Dedifferentiated amniotic fluid mesenchymal stem cell (primary cell): ENCODE data around the gene HES7.

Experiments
- DNase-seq: peaks from one replicate; pipeline ENCODE4 v3.0.0-alpha.2; 2016; ENCODE audit errors: extremely low spot score

Gene HES7

DNA sequence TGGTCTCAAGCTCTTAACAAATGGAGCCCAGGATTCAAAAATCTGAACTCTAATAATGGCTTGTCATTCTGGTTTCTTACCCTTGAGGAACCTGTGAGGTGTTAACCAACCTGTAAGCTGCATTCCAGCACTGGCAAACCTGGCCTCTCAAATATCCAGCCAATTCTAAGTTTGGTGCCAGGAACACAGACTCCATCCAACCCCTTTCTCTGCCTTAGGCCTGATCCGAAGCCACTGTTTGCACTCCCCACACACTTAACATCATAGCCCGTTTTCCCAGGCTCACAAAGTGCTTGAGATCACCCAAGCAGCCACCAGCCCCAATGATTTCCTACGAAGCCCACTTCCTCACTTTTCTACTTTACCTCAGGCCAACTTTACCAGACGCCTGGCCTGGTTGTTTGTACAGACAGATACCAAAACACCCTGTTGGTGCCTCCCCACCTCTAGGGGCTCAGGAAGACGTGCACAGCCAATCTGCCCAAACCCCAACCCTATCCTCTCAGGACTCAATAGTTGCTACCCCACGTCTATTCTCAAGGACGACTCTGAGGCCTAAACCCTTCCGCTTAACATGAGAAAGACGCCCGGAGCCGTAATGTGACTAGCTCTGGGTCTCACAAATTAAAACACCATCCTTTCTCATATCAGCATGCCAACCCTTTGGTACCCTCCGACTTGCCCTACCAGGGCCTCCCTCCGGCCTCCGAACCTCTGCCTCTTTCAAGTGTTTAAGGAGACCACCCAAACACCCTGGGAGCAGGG, 31.5 kb upstream of the HES7 start:
- no peak for DNase-seq

- no peak for DNase-seq
Observed at GRCh38 chr17:8154608-8155155, 30.8 kb upstream of the HES7 start.

GRCh38 chr17:8153957-8154607, 30.2 kb upstream of the HES7 start:
- DNase-seq, result peak; percentile 98

GRCh38 chr17:8153525-8153956, 29.6 kb upstream of the HES7 start:
- DNase-seq, result peak; percentile 85

DNA sequence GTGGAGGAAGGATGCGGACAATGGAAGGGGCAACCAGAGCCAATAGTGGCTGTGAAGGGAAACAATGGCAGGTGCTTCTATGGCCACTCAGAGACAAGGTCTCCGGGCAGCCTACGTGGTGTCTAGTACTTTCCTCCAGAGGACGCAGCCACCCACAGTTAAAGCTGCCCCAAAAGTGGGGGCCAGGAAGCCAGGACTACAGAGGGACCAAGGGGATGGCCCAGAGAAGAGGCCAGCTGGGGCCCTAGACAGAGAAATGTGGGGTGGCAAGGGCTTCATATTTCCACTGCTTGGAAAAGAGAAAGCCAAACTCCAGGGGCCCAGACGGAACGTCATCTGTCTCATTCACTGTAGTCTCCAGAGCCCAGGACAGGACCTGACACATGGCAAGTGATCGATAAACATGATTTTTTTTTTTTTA, 29.1 kb upstream of the HES7 start:
- DNase-seq, result no peak

- peak; percentile 82 for DNase-seq
Observed at GRCh38 chr17:8152112-8152775, 28.3 kb upstream of the HES7 start, which contains the start of gene PER1. PER1 (minus strand) TSS chr17:8152404; CDS start chr17:8150706, 1,698 bp downstream.

DNA sequence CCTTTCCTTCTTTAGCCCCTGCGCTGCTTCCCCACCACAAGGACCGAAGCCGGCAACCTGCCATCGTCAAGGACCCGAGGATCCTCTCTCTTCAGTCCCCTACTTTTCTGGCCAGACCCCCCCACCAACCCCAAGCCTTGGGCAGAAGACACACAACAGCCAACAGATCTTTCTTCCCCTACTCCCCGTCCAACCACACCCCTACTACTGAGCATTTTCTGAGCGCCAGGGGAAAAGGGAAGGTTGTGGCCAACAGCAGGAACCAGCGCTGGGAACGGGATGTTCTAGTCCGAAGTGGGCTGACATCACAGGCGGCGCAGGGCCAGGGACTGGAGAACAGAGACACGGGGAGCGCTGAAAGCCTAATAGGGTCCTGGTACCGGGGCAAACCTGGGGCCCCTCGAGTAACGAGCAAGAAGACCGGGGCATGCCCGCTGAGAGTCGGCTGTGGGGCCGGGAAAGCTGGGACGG, 27.8 kb upstream of the HES7 start:
- peak; percentile 63 for DNase-seq

DNA sequence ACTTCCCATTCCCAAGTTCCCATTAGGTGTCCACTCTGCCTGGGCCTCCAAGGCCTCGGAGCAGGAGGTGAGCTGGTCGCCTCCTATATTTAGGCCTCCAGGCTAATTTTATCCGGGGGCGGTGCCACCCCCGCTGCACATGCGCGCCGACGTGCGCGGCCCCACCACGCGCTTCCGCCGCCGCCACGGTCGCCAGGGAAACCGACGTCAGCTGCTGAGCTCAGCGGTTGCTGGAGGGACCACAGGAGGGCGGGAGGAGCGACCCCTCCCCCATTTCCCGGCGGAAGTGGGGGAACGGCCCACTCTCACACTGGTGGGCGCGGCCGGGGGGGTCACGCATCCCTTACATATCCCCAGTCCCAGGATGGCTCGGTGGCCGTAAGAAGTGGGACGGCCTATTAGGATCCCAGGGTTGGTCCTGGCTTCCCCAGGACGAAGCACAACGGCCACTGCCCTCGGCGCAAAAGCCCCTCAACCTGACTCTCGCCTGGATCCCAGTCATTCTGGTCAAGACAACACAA, 27.3 kb upstream of the HES7 start:
- peak; percentile 61 for DNase-seq

DNA sequence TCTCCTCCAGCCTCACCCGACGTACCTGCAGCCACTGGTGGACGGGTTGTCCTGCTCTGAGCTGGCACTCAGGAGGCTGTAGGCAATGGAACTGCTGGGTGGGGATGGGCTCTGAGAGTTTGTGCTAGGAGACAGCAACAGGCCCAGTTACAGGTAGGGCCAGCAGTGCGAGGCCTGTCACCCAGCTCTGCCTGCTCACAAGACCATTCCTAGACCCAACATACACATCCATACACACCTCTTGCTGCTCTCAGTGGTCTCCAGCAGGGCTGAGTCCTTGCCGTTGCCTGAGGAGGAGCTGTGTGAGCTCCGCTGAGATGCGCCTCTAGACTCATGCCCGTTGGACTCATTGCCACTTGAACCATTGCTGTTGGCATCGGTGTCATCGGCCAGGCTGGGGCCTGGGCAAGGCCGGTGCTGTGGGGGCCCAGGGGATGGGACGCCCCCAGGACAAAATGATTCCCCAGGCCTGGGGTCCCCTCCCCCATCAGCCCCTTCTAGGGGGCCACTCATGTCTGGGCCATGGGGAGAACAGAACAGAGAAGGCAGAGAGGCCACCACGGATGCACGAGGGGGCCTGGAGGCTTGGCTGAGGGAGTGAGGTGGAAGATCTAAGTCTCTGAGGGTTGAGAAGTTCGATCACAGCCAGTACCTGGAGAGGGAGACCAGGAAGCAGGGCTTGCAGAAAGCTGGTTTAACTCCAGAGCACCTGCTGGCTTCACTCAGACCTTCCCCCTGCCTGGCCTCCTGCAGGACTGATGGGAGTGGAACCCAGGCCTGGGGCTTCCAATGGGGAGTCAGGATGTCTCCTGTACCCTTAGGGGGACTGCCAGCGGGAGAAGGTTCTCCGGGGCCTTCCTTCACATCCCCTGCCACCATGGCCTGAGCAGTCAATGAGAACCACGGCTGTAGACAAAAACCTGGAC, 26.6 kb upstream of the HES7 start:
- no peak for DNase-seq

DNA sequence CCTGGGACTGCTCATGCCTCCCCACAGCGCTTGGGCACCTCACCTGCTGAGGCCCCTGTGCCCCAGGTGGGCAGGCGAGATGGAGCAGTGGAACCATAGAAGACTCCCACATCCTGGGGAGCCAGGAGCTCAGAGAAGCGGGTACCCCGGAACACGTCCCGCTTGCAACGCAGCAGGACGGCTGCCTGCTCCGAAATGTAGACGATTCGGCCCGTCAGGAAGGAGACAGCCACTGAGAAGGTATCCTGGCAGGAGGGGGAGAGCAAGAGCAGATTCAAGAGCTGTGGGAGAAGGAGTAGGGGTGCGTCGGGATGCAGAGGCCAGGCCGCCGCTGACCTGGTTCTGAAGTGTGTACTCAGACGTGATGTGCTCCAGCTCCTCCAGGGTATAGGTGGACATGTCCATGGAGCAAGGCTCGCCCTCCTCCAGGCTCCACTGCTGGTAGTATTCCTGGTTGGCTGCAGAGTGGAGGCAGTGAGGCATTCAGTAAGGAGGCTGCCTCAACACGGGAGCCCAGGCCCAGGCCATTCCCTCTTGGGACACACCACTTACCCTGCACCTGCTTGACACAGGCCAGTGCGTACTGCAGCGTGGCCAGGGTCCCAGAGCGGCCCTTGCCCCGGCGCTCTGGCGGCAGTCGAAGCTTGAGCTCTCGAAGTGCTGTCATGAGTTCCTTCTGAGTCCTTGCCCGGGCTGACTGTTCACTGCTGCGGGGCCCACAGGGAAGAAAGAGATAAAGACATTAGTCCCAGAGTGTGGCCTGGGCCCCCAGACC, 25.7 kb upstream of the HES7 start:
- no peak for DNase-seq

DNA sequence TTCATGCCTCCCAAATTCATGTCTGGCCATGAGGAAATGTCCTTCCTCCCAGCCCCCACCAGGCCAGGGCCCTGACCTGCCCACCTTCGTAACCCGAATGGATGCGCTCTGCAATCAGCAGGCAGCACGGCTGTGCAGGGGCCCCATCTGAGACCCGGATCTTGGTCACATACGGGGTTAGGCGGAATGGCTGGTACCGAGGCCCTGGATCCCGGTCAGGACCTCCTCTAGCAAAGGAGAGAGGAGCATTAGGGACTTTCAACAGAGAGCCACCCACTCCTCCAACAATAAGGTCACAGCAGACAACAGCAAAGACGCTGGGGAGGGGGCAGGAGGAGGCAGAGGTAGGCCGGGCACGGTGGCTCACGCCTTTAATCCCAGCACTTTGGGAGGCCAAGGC, 24.7 kb upstream of the HES7 start:
- no peak for DNase-seq

DNA sequence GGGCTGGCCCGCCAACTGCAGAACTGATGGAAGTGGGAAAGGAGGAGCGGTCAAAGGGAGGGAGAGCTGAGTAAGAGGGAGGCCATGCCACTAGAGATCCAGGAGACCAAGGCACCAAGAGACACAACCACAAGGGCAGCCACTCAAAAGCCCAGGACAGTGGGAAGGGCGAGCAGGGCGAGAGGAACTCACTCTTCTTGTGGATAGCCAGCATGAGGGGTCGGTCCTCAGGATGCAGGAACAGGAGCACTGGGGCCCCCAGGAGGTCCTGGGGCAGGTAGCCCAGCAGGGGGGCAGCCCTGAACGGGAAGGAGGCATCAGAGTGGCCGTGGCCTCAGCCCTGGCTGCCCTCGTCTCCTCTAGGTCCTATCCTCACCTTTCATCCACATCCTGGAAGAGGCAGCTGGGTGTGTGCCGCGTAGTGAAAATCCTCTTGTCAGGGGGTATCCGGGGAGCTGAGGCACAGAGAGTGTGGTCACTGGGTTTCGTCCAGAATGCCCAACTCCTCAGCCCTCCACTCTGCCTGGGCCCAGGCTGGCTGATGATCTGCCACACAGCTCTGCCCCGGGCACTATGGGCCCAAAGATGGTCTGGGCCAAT, 24.0 kb upstream of the HES7 start:
- DNase-seq, result no peak

DNA sequence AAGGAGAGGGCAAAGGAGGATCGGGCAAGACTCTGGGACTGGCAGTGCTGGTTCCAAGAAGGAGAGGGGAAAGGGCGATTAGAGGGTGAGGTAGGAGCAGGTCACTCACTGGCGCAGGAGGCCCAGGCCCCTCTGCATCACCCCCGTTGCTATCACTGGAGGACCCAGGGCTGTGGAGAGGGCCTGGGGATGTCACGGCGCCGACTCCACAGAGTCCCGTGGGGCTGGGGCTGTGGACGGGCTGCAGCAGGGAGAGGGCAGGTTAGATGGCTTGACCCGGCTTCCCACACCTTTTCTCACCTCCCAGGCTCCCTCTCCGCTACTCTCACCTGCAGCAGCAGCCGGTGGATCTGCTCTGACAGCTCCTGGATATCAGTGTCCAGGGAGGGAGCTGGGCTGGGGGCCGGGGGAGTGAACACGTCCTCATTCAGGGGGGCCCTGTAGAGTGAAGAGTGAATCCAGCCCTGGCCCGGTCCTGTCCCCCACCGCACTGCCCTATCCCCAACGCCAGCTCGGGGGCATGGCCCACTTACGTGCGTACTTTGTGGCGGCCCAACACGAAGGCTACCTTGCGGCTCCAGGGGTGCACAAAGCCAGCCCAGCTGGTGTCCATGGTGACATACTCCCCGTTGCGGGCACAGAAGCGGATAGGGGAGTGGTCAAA, 23.4 kb upstream of the HES7 start:
- DNase-seq, result no peak

DNA sequence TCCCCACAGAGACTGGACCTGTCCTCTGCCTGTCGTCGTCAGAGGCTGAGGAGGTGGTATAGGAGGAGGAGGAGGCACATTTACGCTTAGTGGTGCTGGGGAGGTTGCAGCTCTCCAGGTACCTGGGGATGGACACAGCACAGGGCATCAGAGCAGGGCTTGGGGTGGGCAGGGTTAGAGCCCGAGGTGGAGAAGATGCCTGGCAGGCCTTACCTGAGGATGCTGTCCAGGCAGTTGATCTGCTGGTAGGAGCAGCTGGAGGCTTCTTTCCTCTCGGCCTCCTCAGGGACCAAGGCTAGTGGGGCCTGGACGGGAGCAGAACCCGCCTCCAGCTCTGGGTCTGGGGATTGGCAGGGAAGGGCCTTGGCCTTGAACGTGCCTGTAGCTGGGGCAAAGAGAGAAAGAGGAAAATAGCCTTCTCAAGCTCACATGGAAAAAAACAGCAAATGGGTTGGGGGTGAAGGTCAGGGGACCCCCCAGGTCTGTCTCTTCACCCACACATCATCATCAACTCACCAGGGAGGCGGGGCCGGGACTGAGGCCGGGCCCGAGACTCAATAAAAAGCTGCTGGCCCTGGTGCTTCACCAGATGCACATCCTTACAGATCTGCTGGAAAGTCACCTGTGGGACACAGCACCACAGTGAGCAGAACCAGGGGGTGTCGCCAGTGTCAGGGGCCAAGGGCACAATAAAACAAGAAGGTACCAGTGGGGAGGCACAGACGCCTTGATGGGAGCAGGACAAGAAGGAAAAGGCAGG, 22.7 kb upstream of the HES7 start:
- DNase-seq, result no peak

- DNase-seq, result no peak
Observed at GRCh38 chr17:8145811-8146210, 21.9 kb upstream of the HES7 start.

DNA sequence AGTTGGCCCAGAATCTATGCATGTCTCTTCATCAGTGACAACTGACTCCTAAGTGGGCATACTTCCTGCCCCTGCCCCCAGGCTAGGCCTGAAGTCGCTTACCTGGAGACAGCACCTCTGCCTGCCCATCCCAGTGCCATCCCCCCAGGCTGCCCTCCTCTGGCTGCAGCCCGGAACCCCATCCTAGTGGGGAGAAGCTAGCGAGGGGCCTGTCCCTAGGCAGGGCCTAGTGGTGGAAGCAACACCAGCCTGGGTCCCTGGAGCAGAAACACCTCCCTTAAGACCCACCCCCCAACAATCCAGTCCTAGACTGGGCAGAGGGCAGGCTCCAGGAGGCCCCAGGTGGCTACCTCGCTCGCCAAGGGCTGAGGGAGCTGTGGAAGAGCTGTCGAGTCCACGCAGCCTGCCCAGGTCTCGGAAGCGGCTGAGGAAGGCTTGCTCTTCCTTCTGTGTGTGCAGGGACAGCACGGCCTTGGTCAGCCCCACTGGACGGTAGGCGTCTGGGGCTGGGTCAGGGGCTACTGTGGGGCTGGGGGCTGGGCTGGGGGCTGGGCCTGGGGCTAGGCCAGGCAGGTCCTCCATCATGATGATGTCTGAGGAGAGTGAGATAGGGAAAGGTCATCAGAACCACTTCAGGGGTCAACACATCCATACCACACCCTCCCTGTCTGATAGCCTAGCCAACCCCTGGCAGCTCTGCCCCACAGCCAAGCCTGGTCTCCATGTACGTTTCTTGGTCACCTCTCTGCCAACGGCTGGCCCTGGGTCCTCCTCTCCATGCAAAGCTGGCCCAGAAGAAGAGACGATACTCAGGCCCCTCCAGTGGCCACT, 20.7 kb upstream of the HES7 start:
- DNase-seq, result no peak

DNA sequence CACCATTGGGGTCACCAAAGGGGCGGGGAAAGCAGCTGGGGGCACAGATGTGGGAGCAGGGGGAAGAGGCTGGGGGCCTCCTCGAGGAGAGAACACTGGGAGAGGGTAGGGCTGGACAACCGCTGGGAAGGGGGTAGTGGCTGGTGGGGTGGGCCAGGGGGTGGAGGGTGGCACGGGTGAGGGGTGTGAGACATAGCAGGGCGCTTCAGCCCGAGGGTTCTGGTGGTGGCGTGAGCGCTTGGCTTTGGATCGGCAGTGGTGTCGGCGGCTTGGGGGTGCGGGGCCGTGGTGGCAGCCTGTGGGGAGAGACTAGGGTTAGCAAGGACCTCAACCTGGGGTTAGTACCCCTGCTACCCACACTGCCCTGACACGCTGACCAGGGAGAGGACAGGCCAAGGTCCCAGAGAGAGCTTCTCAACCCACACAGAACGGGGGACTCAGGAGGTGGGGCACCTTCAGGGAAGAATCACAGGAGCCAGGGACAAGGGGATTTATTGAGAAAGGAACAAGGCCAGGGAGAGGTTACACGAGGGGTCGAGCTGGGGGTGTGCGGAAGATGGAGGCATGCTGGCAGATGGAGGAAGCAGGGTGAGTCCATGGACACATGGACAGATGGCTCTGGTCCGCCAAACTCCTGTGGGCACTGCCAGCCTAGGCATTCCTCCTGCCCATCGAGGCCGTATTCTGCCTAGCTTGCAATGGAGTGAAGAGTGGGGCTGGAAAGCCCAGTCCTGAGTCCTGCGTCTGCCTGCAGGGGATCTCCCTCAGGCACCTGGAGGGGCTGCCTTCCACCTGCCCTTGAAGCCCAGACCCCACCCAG, 19.9 kb upstream of the HES7 start:
- DNase-seq, result no peak
